Measurements from ENCODE around the gene DIDO1. TPM values are rescaled to one million over a fixed set of nuclear protein-coding genes. Genes with fewer than 3 reads are reported as not detected.

DIDO1 gene
- total RNA-seq, 1 donor from 2014 or later: 38.9 TPM

- no peak for DNase-seq (ENCODE audit: low spot score)
- intact Hi-C loops (cut with DNase I): loop anchor here (5.0 kb wide), 1 partner anchor 105 kb away; the partner anchor contains the start of gene BHLHE23
Observed at GRCh38 chr20:62901891-62902290, 24.4 kb downstream of the DIDO1 start.

GRCh38 chr20:62900692-62901584 lies 25.4 kb downstream of the DIDO1 start:
- intact Hi-C loops (cut with DNase I): loop anchor here (5.0 kb wide), 1 partner anchor 106 kb away; the partner anchor contains the start of gene BHLHE23
- no peak for DNase-seq (ENCODE audit: low spot score)

- DNase-seq (ENCODE audit: low spot score): peak; percentile 87
- intact Hi-C loops (cut with DNase I): loop anchor here (5.0 kb wide), 1 partner anchor 107 kb away; the partner anchor contains the start of gene BHLHE23
Observed at GRCh38 chr20:62900052-62900691, 26.1 kb downstream of the DIDO1 start.

DNA sequence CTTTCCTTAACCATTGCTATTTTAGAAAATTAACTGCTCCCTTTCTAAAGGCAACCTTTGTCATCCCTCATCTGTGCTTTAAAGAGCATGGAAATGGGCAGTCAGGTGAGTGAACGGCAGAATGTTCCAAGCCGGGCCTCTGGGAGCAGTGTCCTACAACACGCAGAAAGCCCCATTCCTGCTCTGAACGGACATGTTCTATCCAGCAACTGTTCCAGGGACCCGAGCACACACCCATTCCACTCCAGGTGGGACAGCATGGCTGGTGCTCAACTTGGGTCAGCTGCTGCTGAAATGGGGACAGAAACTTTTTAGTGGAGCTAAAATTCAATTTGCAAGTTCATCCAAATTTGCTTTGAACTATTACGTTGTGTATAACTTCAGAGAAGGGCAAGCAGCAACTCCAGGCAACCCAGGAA lies 26.7 kb downstream of the DIDO1 start:
- no peak for DNase-seq (ENCODE audit: low spot score)
- intact Hi-C loops (cut with DNase I): loop anchor here (5.0 kb wide), 1 partner anchor 108 kb away; the partner anchor contains the start of gene BHLHE23

DNA sequence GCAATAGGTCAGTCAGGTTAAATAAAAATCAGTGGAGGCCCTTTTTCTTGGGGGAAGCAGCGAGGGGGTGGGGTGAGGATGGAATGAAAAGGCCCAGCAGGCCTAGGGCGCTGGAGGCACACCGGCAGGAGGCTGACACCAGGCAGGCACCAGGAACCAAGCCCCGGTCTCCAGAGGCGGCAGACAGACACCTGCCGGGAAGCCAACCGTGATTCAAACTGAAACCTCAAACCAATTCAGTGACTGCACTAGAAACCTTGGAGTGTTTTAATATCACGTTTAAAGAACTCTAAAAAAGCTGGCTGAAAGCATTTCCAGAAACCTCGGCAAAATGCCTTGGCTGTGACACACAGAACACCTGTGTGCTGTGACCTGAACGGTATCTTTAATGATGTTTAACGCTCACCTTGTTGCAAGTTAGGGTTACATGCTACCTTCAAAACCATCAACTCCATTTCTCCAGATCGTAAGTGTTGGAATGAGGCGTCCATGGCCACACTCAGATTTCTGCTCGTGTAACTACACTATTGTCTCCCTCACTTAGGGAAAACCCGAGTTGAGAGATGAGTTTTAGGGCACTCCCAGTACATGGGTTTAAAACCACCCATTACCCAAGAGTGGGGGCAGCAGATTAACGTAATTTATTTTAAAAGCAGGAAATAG lies 27.2 kb downstream of the DIDO1 start:
- intact Hi-C loops (cut with DNase I): no loop called here
- DNase-seq (ENCODE audit: low spot score): no peak

- intact Hi-C loops (cut with DNase I): no loop called here
- DNase-seq (ENCODE audit: low spot score): no peak
Observed at GRCh38 chr20:62898093-62898964, 28.0 kb downstream of the DIDO1 start.

DNA sequence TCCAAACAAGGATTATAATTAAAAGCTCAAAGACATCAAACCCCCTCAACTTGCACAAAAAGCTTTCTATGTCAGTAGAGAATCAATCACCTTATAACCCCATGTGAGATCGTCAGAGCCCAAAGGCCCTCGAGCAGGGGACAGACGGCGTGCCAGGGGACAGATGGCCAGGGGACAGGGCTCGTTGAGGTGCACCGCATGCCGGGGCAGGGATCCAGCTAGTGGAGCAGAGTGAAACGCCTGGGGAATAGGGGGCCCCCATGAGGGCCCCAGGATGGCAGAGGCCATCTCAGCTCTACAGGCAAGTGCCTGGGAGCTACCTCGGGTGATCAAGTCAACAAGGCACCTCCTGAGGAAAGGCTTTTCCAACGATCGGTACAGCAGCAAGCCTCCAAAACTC lies 28.6 kb downstream of the DIDO1 start:
- no peak for DNase-seq (ENCODE audit: low spot score)
- intact Hi-C loops (cut with DNase I): no loop called here

- intact Hi-C loops (cut with DNase I): no loop called here
- peak; percentile 36 for DNase-seq (ENCODE audit: low spot score)
Observed at GRCh38 chr20:62896526-62896925, 29.8 kb downstream of the DIDO1 start.

- peak; percentile 9 for DNase-seq (ENCODE audit: low spot score)
- intact Hi-C loops (cut with DNase I): no loop called here
Observed at GRCh38 chr20:62895539-62895938, 30.8 kb downstream of the DIDO1 start.

DNA sequence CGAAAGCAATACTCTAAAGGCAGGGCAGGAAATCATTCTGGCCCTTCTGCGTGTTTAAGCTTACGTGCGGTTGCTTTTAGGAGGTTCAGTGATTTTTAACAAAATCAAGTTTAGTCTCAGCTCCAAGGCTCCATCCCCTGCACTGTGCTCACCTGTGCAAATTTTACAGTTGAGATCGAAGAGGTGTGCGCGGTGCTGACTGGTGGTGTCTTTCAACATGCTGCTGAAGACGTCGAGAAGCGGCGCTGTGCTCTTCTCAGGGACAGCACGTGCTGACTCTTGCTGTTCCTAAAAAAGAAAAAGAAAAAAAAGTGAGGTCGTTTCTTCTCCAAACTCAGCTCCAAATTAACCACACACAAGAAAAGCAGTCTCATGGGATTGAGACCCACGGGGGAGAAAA lies 32.0 kb downstream of the DIDO1 start:
- no peak for DNase-seq (ENCODE audit: low spot score)
- intact Hi-C loops (cut with DNase I): no loop called here

DNA sequence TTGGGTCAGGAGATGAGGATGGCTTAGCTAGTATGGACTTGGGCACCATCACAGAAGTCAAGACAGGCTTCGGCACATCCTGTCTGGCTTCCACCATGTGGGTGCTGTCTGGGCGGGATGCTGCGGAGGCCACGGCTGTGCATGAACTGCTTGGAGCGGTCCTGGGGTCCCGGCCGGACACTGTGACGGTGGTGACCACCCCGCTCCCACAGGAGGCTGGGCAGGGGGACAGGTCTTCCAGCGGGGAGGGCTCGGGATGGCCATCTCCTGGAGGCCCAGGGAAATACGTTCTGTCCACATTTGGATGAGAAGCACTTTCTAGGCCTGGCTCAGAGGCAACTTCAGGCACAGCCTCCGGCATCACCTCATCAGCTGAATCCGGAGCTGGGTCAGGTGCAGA lies 32.6 kb downstream of the DIDO1 start:
- intact Hi-C loops (cut with DNase I): no loop called here
- DNase-seq (ENCODE audit: low spot score): no peak

DNA sequence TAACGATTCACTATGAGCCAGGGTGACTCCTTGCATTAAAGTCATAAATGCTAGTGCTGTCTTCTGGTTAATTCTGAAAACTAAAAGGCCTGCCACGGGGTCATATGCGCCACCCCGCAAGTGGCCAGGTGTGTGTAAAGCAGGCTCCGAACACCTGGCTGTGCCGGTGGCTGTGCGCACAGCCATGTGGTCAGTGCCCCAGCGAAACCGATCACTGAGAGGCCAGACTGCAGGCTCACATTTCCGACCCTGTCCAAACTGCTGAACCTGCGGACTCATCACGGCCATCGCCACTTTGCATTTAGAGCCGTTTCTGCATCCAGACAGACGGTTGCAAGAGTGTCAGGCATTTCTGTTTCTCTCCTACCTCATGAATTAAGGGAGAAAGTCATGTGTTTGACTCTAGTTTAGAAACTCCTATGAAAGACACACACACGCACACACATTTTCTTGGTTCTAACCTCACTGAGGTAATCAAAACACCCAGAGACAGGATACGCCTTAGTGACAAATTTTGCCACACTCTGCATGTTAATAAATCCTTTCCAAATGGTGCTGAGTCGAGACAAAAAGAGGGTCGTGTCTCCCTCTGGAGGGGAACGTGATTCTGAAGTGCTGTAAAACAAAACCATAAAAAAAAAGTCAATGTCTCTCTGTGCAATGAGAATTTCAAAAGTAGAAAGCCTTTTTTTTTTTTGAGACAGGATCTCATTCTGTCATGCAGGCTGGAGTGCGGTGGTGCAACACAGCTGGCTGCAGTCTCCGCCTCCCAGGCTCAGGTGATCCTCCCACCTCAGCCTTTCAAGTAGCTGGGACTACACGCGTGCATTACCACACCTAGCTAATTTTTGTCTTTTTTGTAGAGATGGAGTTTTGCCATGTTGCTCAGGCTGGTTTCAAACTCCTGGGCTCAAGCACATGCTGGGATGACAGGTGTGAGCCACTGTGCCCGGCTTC lies 33.7 kb downstream of the DIDO1 start:
- intact Hi-C loops (cut with DNase I): no loop called here
- DNase-seq (ENCODE audit: low spot score): no peak

GRCh38 chr20:62891111-62891510 lies 35.2 kb downstream of the DIDO1 start:
- no peak for DNase-seq (ENCODE audit: low spot score)
- intact Hi-C loops (cut with DNase I): no loop called here

DNA sequence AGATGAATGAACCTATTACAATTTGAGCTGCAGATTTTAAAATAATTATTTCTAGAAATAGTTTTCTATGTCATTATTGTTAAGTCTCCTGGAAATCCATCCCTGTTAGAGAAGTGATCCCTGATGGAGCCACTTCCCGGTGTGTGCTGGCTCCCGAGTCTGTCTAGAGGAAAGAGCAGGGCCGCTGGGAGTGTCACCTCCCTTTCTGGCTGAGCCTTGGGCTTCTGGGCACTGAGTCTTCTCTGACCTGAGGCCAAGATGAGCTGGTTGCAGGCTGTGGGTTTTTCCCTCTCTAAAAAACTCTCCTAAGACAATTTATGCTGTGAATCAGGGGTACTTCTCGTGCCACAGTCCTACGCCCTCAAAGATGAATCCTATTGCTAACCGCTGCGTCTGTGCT lies 35.9 kb downstream of the DIDO1 start:
- intact Hi-C loops (cut with DNase I): no loop called here
- DNase-seq (ENCODE audit: low spot score): no peak

GRCh38 chr20:62889871-62890270 lies 36.4 kb downstream of the DIDO1 start:
- intact Hi-C loops (cut with DNase I): no loop called here
- DNase-seq (ENCODE audit: low spot score): no peak

- DNase-seq (ENCODE audit: low spot score): no peak
- intact Hi-C loops (cut with DNase I): no loop called here
Observed at GRCh38 chr20:62889411-62889810, 36.9 kb downstream of the DIDO1 start.

GRCh38 chr20:62888910-62889309 lies 37.4 kb downstream of the DIDO1 start:
- intact Hi-C loops (cut with DNase I): no loop called here

DNA sequence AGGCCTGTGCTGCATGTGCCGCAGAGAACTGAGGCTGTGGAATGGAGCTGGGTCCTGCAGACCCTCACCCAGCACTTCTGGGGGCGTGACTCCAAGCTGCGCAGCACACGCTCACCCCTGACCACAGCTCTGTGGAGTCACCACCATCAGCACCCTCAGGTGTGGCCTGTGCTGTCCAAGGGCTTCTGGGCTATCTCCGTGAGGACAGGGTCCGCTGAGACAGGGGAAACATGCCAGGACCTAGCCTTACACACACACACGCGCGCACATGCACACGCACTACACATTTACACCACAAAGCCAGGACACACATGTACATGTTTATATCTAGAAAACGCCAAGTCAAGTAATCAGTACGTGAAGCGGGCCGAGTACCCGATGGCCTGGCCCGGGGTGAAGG lies 37.9 kb downstream of the DIDO1 start:
- peak; percentile 44 for DNase-seq (ENCODE audit: low spot score)
- intact Hi-C loops (cut with DNase I): no loop called here

More at GRCh38 chr20:62888910-62889309, 37.4 kb downstream of the DIDO1 start:
- peak; percentile 64 for DNase-seq (ENCODE audit: low spot score)

Data from cardiac septum (tissue), 1 donor.